Pancreas (tissue), 10 donors: ENCODE data around the gene PLEKHA8. TPM values are rescaled to one million over a fixed set of nuclear protein-coding genes. Genes with fewer than 3 reads are reported as not detected.

Experiments used
- ATAC-seq, 4 donors: fragments of 200-7000 bp; cut with Tn5 transposase; one replicate each; pipeline versions ENCODE4 v1.8.0 to v1.9.1; 2020; ENCODE audit warnings: mild to moderate bottlenecking in 4 of 4, moderate library complexity in 4 of 4
- DNase-seq, 6 donors: peaks; one replicate each; pipeline ENCODE4 v3.0.0-alpha.2; 2020
- FAIRE-seq: peaks from 2 replicates; lab custom pipeline; 2012; peaks lifted over from hg19 to GRCh38; lab: Jason Lieb, UNC
- H3K27ac ChIP-seq, 4 donors: fragments of 200-600 bp; sonication (generic); 1 replicate in 3 of 4; 2 replicates in 1 of 4; pipeline versions ENCODE4 v1.5.0 to v1.8.0; 2020
- H3K27me3 ChIP-seq, 4 donors: fragments of 200-600 bp; one replicate each; pipeline ENCODE4 v1.8.0; 2021
- H3K36me3 ChIP-seq, 3 donors: fragments of 200-600 bp; sonication (generic) in 1 of 3; one replicate each; pipeline versions ENCODE4 v1.5.0 to v1.8.0; 2020 to 2021
- H3K4me1 ChIP-seq, 3 donors: fragments of 200-600 bp; one replicate each; pipeline ENCODE4 v1.8.0; 2021
- H3K4me3 ChIP-seq, 4 donors: fragments of 200-600 bp; sonication (generic) in 2 of 4; one replicate each; pipeline versions ENCODE4 v1.5.0 to v1.8.0; 2020 to 2021
- H3K9me3 ChIP-seq, 4 donors: fragments of 200-600 bp; one replicate each; pipeline ENCODE4 v1.8.0; 2021
- WGBS, 2 donors: extraction: QIAGEN DNeasy Blood & Tissue Kit; methylation state at CpG; one replicate each; pipeline ENCODE4 v1.1.7; 2013; 5-methylcytosine and 5-hydroxymethylcytosine counted together
- intact Hi-C, 3 donors: fragments of 100-400 bp; cut with DNase I; formaldehyde crosslinking; loops; one replicate each; pipeline versions ENCODE4 v1.11.1 to v1.14.2; 2022
- polyA plus RNA-seq, 2 donors: library from polyadenylated mRNA; stranded (reverse); fragments of 200-250 nt; gene quantifications; one replicate each; pipeline ENCODE4 v1.2.3, GENCODE V29; 2013
- total RNA-seq, 6 donors: library from RNA; stranded (reverse); fragmentation: NEBNext Ultra II Directional in 4 of 6; extraction: Animal tissue kit (Norgen Biotek cat#: 25700) in 4 of 6; gene quantifications; one replicate each; pipeline versions ENCODE4 v1.2.1 to v1.2.4, GENCODE V29; 2021 to 2023
- TF ChIP-seq, protein P1 (sequence below), 4 donors: fragments of 200-600 bp; sonication (generic) in 3 of 4; IDR thresholded peaks; one replicate each; pipeline versions ENCODE4 v1.5.0 to v1.8.0; 2021; ENCODE audit warnings: antibody characterized with exemption in 4 of 4
- donor health status: healthy with polysubstance abuse.
- donor health status: DM: no; HTN: no; CAD: no; lungs with moderate emphysema.
- donor health status: DM: no; HTN: no; CAD: no.
- donor health status: control.
- donor health status: control.
- donor health status: Bipolar disorder and iron deficiency.
- donor health status: DM: yes; HTN: yes; CAD: no.
- donor health status: DM: no; HTN: no; CAD: no.
- donor health status: DM: no; HTN: no; CAD: no.
- donor health status: DM: yes; HTN: yes; CAD: no.

Gene PLEKHA8
- total and polyA plus RNA-seq, 8 donors: 1.7 to 9.7 (median 4.3) TPM

DNA sequence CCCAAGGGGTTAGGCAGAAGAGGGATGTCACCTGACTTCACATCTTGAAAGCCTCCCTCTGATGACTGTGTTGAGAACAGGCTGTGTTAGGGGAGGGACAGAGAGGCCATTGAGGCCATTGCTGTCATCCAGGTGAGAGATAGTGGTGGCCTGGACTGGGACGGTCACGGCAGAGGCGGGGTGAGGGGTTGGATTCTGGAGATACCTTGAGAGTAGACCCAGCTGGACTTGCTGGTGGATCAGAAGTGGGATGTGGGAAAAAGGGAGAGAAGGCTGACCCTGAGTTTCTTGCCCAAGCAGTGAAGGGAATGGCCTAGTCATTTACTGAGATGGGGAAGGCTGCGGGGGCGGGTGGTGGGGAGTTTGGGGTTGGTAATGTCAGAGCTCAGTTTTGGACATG, 120.2 kb downstream of the PLEKHA8 start:
- DNase-seq (peak in 1 of 6 donors; percentile 11), ATAC-seq (no peak), FAIRE-seq (no peak)
- Histone ChIP-seq H3K27me3 (no peaks in the 10 kb centered on the region), H3K9me3 (no peaks in the 10 kb centered on the region), H3K36me3 (peaks cover 0 to 6% (median 0%) of the 10 kb centered on the region in 3 donors), H3K4me3 (no peak overlapping the region), H3K4me1 (peaks cover 0 to 12% (median 6%) of the 10 kb centered on the region in 3 donors), H3K27ac (peak overlapping the region in 1 of 4 donors; percentile 47)
- intact Hi-C loops: no loop called here
- TF ChIP-seq, protein P1, sequence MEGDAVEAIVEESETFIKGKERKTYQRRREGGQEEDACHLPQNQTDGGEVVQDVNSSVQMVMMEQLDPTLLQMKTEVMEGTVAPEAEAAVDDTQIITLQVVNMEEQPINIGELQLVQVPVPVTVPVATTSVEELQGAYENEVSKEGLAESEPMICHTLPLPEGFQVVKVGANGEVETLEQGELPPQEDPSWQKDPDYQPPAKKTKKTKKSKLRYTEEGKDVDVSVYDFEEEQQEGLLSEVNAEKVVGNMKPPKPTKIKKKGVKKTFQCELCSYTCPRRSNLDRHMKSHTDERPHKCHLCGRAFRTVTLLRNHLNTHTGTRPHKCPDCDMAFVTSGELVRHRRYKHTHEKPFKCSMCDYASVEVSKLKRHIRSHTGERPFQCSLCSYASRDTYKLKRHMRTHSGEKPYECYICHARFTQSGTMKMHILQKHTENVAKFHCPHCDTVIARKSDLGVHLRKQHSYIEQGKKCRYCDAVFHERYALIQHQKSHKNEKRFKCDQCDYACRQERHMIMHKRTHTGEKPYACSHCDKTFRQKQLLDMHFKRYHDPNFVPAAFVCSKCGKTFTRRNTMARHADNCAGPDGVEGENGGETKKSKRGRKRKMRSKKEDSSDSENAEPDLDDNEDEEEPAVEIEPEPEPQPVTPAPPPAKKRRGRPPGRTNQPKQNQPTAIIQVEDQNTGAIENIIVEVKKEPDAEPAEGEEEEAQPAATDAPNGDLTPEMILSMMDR (IDR thresholded peaks at IDR 0.05): no peak
- 94 to 96% methylated on average over 5 of the region's 5 CpGs for WGBS, 2 donors

DNA sequence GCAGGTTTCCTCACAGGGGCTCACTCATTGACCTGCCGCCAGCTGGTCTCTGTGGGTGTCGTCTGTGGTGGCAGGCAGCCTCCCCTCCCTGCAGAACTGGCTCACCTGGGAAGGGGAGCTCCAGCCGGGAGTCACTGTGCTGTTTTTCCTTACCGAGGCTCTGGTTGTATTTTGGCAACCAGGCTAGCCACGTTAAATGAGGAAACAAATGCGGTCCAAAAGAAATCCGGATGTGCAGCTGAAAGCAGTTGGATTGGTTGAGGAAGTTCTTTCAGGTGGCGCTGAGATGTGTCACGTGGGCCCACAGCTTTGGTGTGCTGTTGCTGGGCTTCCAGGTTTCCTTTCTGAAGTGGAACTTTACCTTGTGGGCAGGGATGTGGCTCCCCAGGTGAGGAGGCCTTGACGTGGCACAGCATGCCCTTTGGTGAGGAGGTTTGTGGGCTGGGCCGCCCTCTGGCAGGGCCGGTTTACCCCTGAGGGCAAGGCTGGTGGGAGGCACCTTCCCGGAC, 120.8 kb downstream of the PLEKHA8 start:
- ATAC-seq (peak; percentile 25 to 85 (median 68)), DNase-seq (peak in 2 of 6 donors; percentile 32 to 42), FAIRE-seq (no peak)
- H3K36me3 ChIP-seq: peaks cover 0 to 6% (median 0%) of the 10 kb centered on the region in 3 donors
- H3K27me3 ChIP-seq: no peaks in the 10 kb centered on the region
- peak overlapping the region in 2 of 4 donors; percentile 8 to 47 for H3K27ac ChIP-seq
- no peak overlapping the region for H3K4me3 ChIP-seq
- peaks cover 0 to 12% (median 6%) of the 10 kb centered on the region in 3 donors for H3K4me1 ChIP-seq
- 64 to 77% methylated on average over 13 of the region's 13 CpGs for WGBS, 2 donors
- H3K9me3 ChIP-seq: no peaks in the 10 kb centered on the region
- intact Hi-C loops: no loop called here
- TF ChIP-seq, protein P1 (IDR thresholded peaks at IDR 0.05): no peak

DNA sequence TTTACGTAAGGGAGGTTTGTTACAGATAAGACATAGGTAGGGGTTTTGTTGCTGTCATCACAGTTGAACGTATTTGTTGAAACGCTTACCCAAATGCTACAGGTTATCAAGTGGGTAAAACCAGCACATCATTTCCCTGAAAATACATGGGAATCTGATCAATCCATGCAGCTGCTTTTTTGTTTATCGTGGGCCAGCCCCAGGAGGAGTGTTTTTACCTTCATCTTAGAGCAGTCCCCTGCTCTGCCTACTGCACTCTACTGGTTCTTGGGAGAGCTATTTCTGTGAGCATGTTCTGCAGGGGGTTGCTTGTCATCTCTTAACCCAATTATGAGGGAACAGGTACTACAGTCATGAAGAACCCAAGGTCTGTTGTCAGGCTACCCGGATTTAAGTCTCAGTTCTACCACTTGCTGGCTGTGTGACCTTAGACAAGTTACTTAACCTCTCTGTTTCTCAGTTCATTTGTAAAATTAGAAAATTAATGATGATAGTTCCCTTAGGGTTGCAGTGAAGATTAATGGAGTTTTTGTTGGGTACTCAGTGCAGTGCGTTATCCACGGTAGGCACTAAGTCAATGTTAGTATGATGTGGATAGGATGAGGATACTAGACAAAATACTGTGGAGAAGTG, 121.5 kb downstream of the PLEKHA8 start:
- no peak for FAIRE-seq
- H3K4me3 ChIP-seq: no peak overlapping the region
- intact Hi-C loops: no loop called here
- ATAC-seq: peak; percentile 36 to 78 (median 64)
- peak overlapping the region in 2 of 4 donors; percentile 8 to 47 for H3K27ac ChIP-seq
- DNase-seq: peak in 1 of 6 donors; percentile 9
- H3K27me3 ChIP-seq: no peaks in the 10 kb centered on the region
- peaks cover 0 to 6% (median 0%) of the 10 kb centered on the region in 3 donors for H3K36me3 ChIP-seq
- TF ChIP-seq, protein P1 (IDR thresholded peaks at IDR 0.05): no peak
- H3K9me3 ChIP-seq: no peaks in the 10 kb centered on the region
- peaks cover 0 to 12% (median 6%) of the 10 kb centered on the region in 3 donors for H3K4me1 ChIP-seq
- 55 to 58% methylated on average over 7 of the region's 7 CpGs for WGBS, 2 donors

DNA sequence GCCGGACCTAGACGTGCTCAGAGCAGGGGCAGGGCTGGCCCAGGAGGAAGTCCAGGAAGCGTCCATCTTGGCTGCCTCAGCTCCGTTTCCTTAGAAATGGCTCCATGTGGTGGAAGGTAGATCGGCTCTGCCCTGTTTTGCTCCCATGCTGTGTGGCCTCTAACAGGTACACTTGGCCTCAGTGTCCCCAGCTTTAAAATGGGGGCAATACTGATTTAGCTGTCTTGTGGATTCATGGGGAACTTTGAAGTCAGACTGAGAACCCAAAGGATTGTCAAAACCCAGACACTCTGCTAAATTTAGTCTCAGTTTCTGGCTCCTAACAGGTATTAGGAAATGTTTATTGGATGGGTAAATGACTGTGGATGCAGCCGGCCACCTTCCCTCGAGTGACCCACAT, 122.5 kb downstream of the PLEKHA8 start:
- peaks cover 0 to 12% (median 6%) of the 10 kb centered on the region in 3 donors for H3K4me1 ChIP-seq
- 80 to 93% methylated on average over 7 of the region's 7 CpGs for WGBS, 2 donors
- H3K36me3 ChIP-seq: peaks cover 0 to 6% (median 0%) of the 10 kb centered on the region in 3 donors
- no peak overlapping the region for H3K27ac ChIP-seq
- no peaks in the 10 kb centered on the region for H3K9me3 ChIP-seq
- TF ChIP-seq, protein P1 (IDR thresholded peaks at IDR 0.05): no peak
- H3K4me3 ChIP-seq: no peak overlapping the region
- peak in 1 of 6 donors; percentile 8 for DNase-seq
- ATAC-seq: no peak
- FAIRE-seq: no peak
- no peaks in the 10 kb centered on the region for H3K27me3 ChIP-seq
- intact Hi-C loops: no loop called here
